Vagina (tissue), 2 donors: ENCODE results near the gene PRODH2.

Experiments used
- POLR2A ChIP-seq, 2 donors: fragments of 450-650 bp; IDR thresholded peaks; one replicate each; pipeline ENCODE4 v1.6.1; 2017; ENCODE audit warnings: antibody characterized with exemption in 2 of 2, mild to moderate bottlenecking in 2 of 2, moderate library complexity in 2 of 2
- POLR2AphosphoS5 ChIP-seq, 2 donors: sonication (generic); formaldehyde crosslinking; IDR thresholded peaks; one replicate each; pipeline ENCODE4 v1.9.0; 2017; ENCODE audit warnings: antibody characterized with exemption in 2 of 2, mild to moderate bottlenecking in 2 of 2, low read depth in 1 of 2; ENCODE audit not compliant: insufficient read depth in 1 of 2
- TF ChIP-seq, protein P1 (sequence below), 3 experiments: fragments of 450-650 bp in 2 of 3; fragments of 200-600 bp in 1 of 3; sonication (generic) in 1 of 3; IDR thresholded peaks; one replicate each; pipeline ENCODE4 v1.5.1; 2017 to 2019; ENCODE audit warnings: antibody characterized with exemption in 3 of 3, mild to moderate bottlenecking in 2 of 3, moderate library complexity in 2 of 3

DNA sequence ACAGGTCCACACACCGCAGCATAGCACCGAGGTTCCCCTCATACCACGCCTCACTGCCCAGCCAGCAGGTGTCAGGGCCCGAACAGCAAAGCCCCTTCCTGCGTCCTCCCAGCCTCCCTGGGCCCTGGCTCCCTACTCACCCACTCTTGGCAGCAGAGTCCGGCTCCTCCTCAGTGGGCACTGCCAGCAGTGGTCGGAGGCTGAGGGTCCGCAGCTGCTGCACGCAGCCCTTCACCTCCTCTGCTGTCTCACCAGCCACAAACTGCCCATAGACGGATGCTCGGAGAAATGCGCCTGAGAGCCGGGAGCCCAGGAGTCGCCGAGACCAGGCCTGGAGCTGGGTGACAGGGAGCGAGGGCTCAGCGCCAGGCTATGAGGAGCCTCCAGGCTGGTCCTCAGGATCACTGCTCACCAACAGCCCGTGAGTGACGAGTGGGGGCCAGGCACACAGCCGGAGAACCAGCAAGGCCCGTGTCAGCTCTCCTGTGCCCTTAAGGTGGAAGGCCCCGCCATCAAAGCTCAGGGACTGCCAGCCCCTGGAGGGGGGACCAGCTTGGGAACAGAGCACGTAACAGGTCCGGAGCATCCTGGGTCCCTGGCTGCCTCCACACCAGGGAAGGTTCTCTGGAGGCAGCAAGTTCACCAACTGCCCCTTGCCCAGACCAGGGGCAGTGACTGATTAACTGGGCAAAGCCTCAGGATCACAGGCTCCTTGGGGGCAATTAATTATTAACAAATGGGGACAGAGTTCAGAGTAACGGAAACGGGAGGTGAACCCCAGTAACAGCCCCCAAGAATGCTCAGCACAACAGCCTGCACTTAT lies at the start of gene PRODH2:
- no peak for TF ChIP-seq POLR2AphosphoS5 (IDR thresholded peaks at IDR 0.05; ENCODE audit: insufficient read depth in 1 of 2, low read depth in 1 of 2)
- no peak for TF ChIP-seq POLR2A (IDR thresholded peaks at IDR 0.05)
- TF ChIP-seq, protein P1, sequence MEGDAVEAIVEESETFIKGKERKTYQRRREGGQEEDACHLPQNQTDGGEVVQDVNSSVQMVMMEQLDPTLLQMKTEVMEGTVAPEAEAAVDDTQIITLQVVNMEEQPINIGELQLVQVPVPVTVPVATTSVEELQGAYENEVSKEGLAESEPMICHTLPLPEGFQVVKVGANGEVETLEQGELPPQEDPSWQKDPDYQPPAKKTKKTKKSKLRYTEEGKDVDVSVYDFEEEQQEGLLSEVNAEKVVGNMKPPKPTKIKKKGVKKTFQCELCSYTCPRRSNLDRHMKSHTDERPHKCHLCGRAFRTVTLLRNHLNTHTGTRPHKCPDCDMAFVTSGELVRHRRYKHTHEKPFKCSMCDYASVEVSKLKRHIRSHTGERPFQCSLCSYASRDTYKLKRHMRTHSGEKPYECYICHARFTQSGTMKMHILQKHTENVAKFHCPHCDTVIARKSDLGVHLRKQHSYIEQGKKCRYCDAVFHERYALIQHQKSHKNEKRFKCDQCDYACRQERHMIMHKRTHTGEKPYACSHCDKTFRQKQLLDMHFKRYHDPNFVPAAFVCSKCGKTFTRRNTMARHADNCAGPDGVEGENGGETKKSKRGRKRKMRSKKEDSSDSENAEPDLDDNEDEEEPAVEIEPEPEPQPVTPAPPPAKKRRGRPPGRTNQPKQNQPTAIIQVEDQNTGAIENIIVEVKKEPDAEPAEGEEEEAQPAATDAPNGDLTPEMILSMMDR (IDR thresholded peaks at IDR 0.05), result no peak
